ENCODE data around the gene TTC1. TPM values are rescaled to one million over a fixed set of nuclear protein-coding genes. Genes with fewer than 3 reads are reported as not detected.

TTC1 gene
- polyA plus RNA-seq, 4 donors: 42.2 to 49.2 (median 44.5) TPM

- Histone ChIP-seq H3K4me1 (ENCODE audit: control insufficient read depth in 3 of 3, insufficient read depth in 2 of 3, low read depth in 1 of 3, low read length in 2 of 3) (no peaks in the 10 kb centered on the region), H3K27me3 (ENCODE audit: control insufficient read depth in 3 of 3, insufficient read depth in 3 of 3, low read length in 3 of 3) (no peaks in the 10 kb centered on the region), H3K27ac (ENCODE audit: low read depth in 1 of 3, low read length in 2 of 3) (peak overlapping the region in 1 of 3 donors; percentile 46), H3K9me3 (ENCODE audit: control insufficient read depth in 2 of 2, insufficient read depth in 1 of 2, low read depth in 1 of 2, low read length in 1 of 2) (no peaks in the 10 kb centered on the region), H3K4me3 (ENCODE audit: low read depth in 1 of 3, low read length in 3 of 3) (no peak overlapping the region), H3K36me3 (ENCODE audit: control insufficient read depth in 3 of 3, insufficient read depth in 2 of 3, low read depth in 1 of 3, low read length in 3 of 3) (peaks cover 2 to 26% (median 16%) of the 10 kb centered on the region in 3 donors)
- peak; percentile 35 to 63 for DNase-seq
- 47 to 70% (median 56%) methylated on average over 2 of the region's 2 CpGs for WGBS, 3 donors
- FAIRE-seq: no peak
Observed at GRCh38 chr5:160039810-160040470, 31.0 kb downstream of the TTC1 start.

DNA sequence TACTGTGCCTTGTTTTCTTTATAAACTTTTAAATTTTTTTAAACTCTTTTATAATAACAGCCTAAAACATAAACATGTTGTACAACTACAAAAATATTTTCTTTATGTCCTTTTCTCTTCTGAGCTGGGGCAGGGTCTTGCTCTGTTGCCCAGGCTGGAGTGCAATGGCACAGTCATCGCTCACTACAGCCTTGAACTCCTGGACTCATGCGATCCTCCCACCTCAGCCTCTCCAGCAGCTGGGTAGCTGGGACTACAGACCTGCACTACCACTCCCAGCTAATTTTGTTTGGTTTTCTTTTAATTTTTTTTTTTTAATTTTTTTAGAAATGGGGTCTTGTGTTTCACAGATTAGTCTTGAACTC is 31.5 kb downstream of the TTC1 start:
- H3K27ac ChIP-seq (ENCODE audit: low read depth in 1 of 3, low read length in 2 of 3): peak overlapping the region in 1 of 3 donors; percentile 32

GRCh38 chr5:160042671-160043070 is 33.7 kb downstream of the TTC1 start:
- peaks cover 0 to 25% (median 7%) of the 10 kb centered on the region in 3 donors for H3K36me3 ChIP-seq (ENCODE audit: control insufficient read depth in 3 of 3, insufficient read depth in 2 of 3, low read depth in 1 of 3, low read length in 3 of 3)
- H3K9me3 ChIP-seq (ENCODE audit: control insufficient read depth in 2 of 2, insufficient read depth in 1 of 2, low read depth in 1 of 2, low read length in 1 of 2): no peaks in the 10 kb centered on the region
- H3K4me1 ChIP-seq (ENCODE audit: control insufficient read depth in 3 of 3, insufficient read depth in 2 of 3, low read depth in 1 of 3, low read length in 2 of 3): no peaks in the 10 kb centered on the region
- no peak overlapping the region for H3K27ac ChIP-seq (ENCODE audit: low read depth in 1 of 3, low read length in 2 of 3)
- FAIRE-seq: no peak
- no peaks in the 10 kb centered on the region for H3K27me3 ChIP-seq (ENCODE audit: control insufficient read depth in 3 of 3, insufficient read depth in 3 of 3, low read length in 3 of 3)
- no peak for DNase-seq
- WGBS, 3 donors: 89 to 96% (median 90%) methylated on average over 3 of the region's 3 CpGs
- no peak overlapping the region for H3K4me3 ChIP-seq (ENCODE audit: low read depth in 1 of 3, low read length in 3 of 3)

More for the DNA sequence above, 31.5 kb downstream of the TTC1 start:
- WGBS, 3 donors: 95 to 99% (median 96%) methylated on average over 2 of the region's 2 CpGs
- Histone ChIP-seq H3K27me3 (ENCODE audit: control insufficient read depth in 3 of 3, insufficient read depth in 3 of 3, low read length in 3 of 3) (no peaks in the 10 kb centered on the region), H3K36me3 (ENCODE audit: control insufficient read depth in 3 of 3, insufficient read depth in 2 of 3, low read depth in 1 of 3, low read length in 3 of 3) (peaks cover 2 to 24% (median 16%) of the 10 kb centered on the region in 3 donors), H3K4me3 (ENCODE audit: low read depth in 1 of 3, low read length in 3 of 3) (no peak overlapping the region), H3K4me1 (ENCODE audit: control insufficient read depth in 3 of 3, insufficient read depth in 2 of 3, low read depth in 1 of 3, low read length in 2 of 3) (no peaks in the 10 kb centered on the region), H3K9me3 (ENCODE audit: control insufficient read depth in 2 of 2, insufficient read depth in 1 of 2, low read depth in 1 of 2, low read length in 1 of 2) (no peaks in the 10 kb centered on the region)
- no peak for FAIRE-seq
- DNase-seq: no peak

- Histone ChIP-seq H3K4me1 (ENCODE audit: control insufficient read depth in 3 of 3, insufficient read depth in 2 of 3, low read depth in 1 of 3, low read length in 2 of 3) (no peaks in the 10 kb centered on the region), H3K27me3 (ENCODE audit: control insufficient read depth in 3 of 3, insufficient read depth in 3 of 3, low read length in 3 of 3) (no peaks in the 10 kb centered on the region), H3K27ac (ENCODE audit: low read depth in 1 of 3, low read length in 2 of 3) (no peak overlapping the region), H3K4me3 (ENCODE audit: low read depth in 1 of 3, low read length in 3 of 3) (no peak overlapping the region), H3K9me3 (ENCODE audit: control insufficient read depth in 2 of 2, insufficient read depth in 1 of 2, low read depth in 1 of 2, low read length in 1 of 2) (no peaks in the 10 kb centered on the region), H3K36me3 (ENCODE audit: control insufficient read depth in 3 of 3, insufficient read depth in 2 of 3, low read depth in 1 of 3, low read length in 3 of 3) (peaks cover 0 to 25% (median 3%) of the 10 kb centered on the region in 3 donors)
- 89 to 100% (median 100%) methylated on average over 1 of the region's 1 CpG for WGBS, 3 donors
- DNase-seq: no peak
- no peak for FAIRE-seq
Observed at GRCh38 chr5:160044391-160044804, 35.5 kb downstream of the TTC1 start.

GRCh38 chr5:160044967-160045366 is 36.0 kb downstream of the TTC1 start:
- FAIRE-seq (no peak), DNase-seq (no peak)
- H3K27ac ChIP-seq (ENCODE audit: low read depth in 1 of 3, low read length in 2 of 3): no peak overlapping the region
- H3K9me3 ChIP-seq (ENCODE audit: control insufficient read depth in 2 of 2, insufficient read depth in 1 of 2, low read depth in 1 of 2, low read length in 1 of 2): no peaks in the 10 kb centered on the region
- no peak overlapping the region for H3K4me3 ChIP-seq (ENCODE audit: low read depth in 1 of 3, low read length in 3 of 3)
- H3K36me3 ChIP-seq (ENCODE audit: control insufficient read depth in 3 of 3, insufficient read depth in 2 of 3, low read depth in 1 of 3, low read length in 3 of 3): peaks cover 0 to 30% (median 2%) of the 10 kb centered on the region in 3 donors
- no peaks in the 10 kb centered on the region for H3K4me1 ChIP-seq (ENCODE audit: control insufficient read depth in 3 of 3, insufficient read depth in 2 of 3, low read depth in 1 of 3, low read length in 2 of 3)
- no peaks in the 10 kb centered on the region for H3K27me3 ChIP-seq (ENCODE audit: control insufficient read depth in 3 of 3, insufficient read depth in 3 of 3, low read length in 3 of 3)
- WGBS, 3 donors: 77 to 91% (median 85%) methylated on average over 3 of the region's 3 CpGs

DNA sequence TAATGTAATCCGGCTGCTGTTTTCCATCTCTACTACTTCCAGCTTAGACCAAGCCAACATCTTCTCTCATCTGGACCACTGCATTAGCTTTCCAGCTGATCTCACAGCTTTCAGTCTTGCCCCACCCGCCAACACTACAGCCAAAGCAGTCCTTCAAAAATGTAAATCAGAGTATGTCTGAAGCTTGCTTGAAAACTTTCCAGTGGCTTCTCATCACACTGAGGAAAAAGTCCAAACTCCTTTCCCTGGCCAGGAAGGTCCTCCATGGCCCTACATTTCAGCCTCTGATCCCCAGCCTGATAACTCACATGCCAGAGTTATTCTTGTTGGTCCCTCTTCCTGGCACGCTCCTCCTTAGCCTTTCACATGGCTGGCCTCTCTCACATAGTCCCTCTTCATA is 38.5 kb downstream of the TTC1 start:
- WGBS, 3 donors: 82 to 94% (median 94%) methylated on average over 3 of the region's 3 CpGs
- H3K36me3 ChIP-seq (ENCODE audit: control insufficient read depth in 3 of 3, insufficient read depth in 2 of 3, low read depth in 1 of 3, low read length in 3 of 3): peaks cover 2 to 32% (median 8%) of the 10 kb centered on the region in 3 donors
- no peaks in the 10 kb centered on the region for H3K9me3 ChIP-seq (ENCODE audit: control insufficient read depth in 2 of 2, insufficient read depth in 1 of 2, low read depth in 1 of 2, low read length in 1 of 2)
- DNase-seq (no peak), FAIRE-seq (no peak)
- H3K4me3 ChIP-seq (ENCODE audit: low read depth in 1 of 3, low read length in 3 of 3): no peak overlapping the region
- H3K4me1 ChIP-seq (ENCODE audit: control insufficient read depth in 3 of 3, insufficient read depth in 2 of 3, low read depth in 1 of 3, low read length in 2 of 3): no peaks in the 10 kb centered on the region
- no peaks in the 10 kb centered on the region for H3K27me3 ChIP-seq (ENCODE audit: control insufficient read depth in 3 of 3, insufficient read depth in 3 of 3, low read length in 3 of 3)
- H3K27ac ChIP-seq (ENCODE audit: low read depth in 1 of 3, low read length in 2 of 3): peak overlapping the region in 1 of 3 donors; percentile 58

GRCh38 chr5:160048131-160048530 is 39.2 kb downstream of the TTC1 start:
- Histone ChIP-seq H3K4me1 (ENCODE audit: control insufficient read depth in 3 of 3, insufficient read depth in 2 of 3, low read depth in 1 of 3, low read length in 2 of 3) (no peaks in the 10 kb centered on the region), H3K9me3 (ENCODE audit: control insufficient read depth in 2 of 2, insufficient read depth in 1 of 2, low read depth in 1 of 2, low read length in 1 of 2) (no peaks in the 10 kb centered on the region), H3K27ac (ENCODE audit: low read depth in 1 of 3, low read length in 2 of 3) (no peak overlapping the region), H3K4me3 (ENCODE audit: low read depth in 1 of 3, low read length in 3 of 3) (no peak overlapping the region), H3K36me3 (ENCODE audit: control insufficient read depth in 3 of 3, insufficient read depth in 2 of 3, low read depth in 1 of 3, low read length in 3 of 3) (peaks cover 6 to 33% (median 8%) of the 10 kb centered on the region in 3 donors), H3K27me3 (ENCODE audit: control insufficient read depth in 3 of 3, insufficient read depth in 3 of 3, low read length in 3 of 3) (no peaks in the 10 kb centered on the region)
- WGBS, 3 donors: 78 to 95% (median 92%) methylated on average over 9 of the region's 9 CpGs
- no peak for FAIRE-seq
- DNase-seq: no peak

- H3K27ac ChIP-seq (ENCODE audit: low read depth in 1 of 3, low read length in 2 of 3): no peak overlapping the region
- H3K9me3 ChIP-seq (ENCODE audit: control insufficient read depth in 2 of 2, insufficient read depth in 1 of 2, low read depth in 1 of 2, low read length in 1 of 2): no peaks in the 10 kb centered on the region
- H3K36me3 ChIP-seq (ENCODE audit: control insufficient read depth in 3 of 3, insufficient read depth in 2 of 3, low read depth in 1 of 3, low read length in 3 of 3): peaks cover 6 to 33% (median 12%) of the 10 kb centered on the region in 3 donors
- FAIRE-seq (no peak), DNase-seq (no peak)
- H3K4me3 ChIP-seq (ENCODE audit: low read depth in 1 of 3, low read length in 3 of 3): no peak overlapping the region
- WGBS, 3 donors: 61 to 74% (median 72%) methylated on average over 3 of the region's 3 CpGs
- no peaks in the 10 kb centered on the region for H3K4me1 ChIP-seq (ENCODE audit: control insufficient read depth in 3 of 3, insufficient read depth in 2 of 3, low read depth in 1 of 3, low read length in 2 of 3)
- no peaks in the 10 kb centered on the region for H3K27me3 ChIP-seq (ENCODE audit: control insufficient read depth in 3 of 3, insufficient read depth in 3 of 3, low read length in 3 of 3)
Observed at GRCh38 chr5:160049099-160049498, 40.2 kb downstream of the TTC1 start.

DNA sequence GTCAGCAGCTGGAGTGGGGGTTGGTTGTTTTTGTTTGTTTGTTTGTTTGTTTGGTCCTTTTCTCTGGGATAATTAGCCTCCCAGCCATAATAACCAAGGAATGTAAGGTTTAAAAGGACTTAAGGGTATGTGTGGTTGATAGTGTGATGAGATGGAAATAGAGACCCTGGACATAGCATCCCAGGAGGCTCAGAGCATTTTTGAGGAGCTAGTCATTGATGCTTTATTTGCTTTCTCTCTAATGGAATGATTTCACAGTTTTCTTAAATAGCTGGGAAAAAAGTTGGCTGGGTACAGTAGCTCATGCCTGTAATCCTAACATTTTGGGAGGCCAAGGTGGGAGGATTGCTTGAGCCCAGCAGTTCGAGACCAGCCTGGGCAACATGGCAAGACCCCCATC is 45.1 kb downstream of the TTC1 start:
- Histone ChIP-seq H3K27me3 (ENCODE audit: control insufficient read depth in 3 of 3, insufficient read depth in 3 of 3, low read length in 3 of 3) (no peaks in the 10 kb centered on the region), H3K9me3 (ENCODE audit: control insufficient read depth in 2 of 2, insufficient read depth in 1 of 2, low read depth in 1 of 2, low read length in 1 of 2) (no peaks in the 10 kb centered on the region), H3K4me3 (ENCODE audit: low read depth in 1 of 3, low read length in 3 of 3) (no peak overlapping the region), H3K36me3 (ENCODE audit: control insufficient read depth in 3 of 3, insufficient read depth in 2 of 3, low read depth in 1 of 3, low read length in 3 of 3) (peaks cover 6 to 46% (median 21%) of the 10 kb centered on the region in 3 donors), H3K27ac (ENCODE audit: low read depth in 1 of 3, low read length in 2 of 3) (no peak overlapping the region), H3K4me1 (ENCODE audit: control insufficient read depth in 3 of 3, insufficient read depth in 2 of 3, low read depth in 1 of 3, low read length in 2 of 3) (no peaks in the 10 kb centered on the region)
- FAIRE-seq: no peak
- WGBS, 3 donors: 98 to 100% (median 100%) methylated on average over 1 of the region's 1 CpG
- no peak for DNase-seq

Data from small intestine (tissue), 7 donors.